ENCODE results near the gene DGKH. TPM values are rescaled to one million over a fixed set of nuclear protein-coding genes. Genes with fewer than 3 reads are reported as not detected.

The DGKH gene
- total RNA-seq, 1 donor from 2014 or later = 16.0 TPM

DNA sequence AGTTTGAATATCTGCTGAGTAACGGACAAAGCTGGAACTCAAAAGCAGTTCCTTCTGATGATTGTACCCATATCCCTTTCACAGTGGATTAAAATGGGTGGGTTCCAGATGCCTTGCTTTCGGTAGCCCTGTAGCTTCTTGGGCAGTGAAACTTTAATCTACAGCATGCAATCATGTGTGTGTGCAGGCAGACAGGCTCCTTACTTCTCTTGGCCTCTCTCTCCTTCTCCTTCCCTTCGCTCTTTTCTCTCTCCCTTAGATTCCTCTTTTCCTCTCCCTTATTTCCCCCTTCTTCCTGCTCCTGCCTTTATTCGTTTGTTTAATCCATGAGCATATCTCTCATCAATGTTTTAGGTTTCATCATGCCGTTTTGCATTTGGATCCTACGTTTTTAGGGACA, 8.1 kb downstream of the DGKH start:
- TF ChIP-seq, protein P1, sequence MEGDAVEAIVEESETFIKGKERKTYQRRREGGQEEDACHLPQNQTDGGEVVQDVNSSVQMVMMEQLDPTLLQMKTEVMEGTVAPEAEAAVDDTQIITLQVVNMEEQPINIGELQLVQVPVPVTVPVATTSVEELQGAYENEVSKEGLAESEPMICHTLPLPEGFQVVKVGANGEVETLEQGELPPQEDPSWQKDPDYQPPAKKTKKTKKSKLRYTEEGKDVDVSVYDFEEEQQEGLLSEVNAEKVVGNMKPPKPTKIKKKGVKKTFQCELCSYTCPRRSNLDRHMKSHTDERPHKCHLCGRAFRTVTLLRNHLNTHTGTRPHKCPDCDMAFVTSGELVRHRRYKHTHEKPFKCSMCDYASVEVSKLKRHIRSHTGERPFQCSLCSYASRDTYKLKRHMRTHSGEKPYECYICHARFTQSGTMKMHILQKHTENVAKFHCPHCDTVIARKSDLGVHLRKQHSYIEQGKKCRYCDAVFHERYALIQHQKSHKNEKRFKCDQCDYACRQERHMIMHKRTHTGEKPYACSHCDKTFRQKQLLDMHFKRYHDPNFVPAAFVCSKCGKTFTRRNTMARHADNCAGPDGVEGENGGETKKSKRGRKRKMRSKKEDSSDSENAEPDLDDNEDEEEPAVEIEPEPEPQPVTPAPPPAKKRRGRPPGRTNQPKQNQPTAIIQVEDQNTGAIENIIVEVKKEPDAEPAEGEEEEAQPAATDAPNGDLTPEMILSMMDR (IDR thresholded peaks at IDR 0.05) = no peak
- intact Hi-C loops (cut with DNase I) = no loop called here
- Histone ChIP-seq H3K4me1 (peaks cover 0 to 9% of the 10 kb centered on the region in 2 donors), H3K36me3 (peaks cover 0 to 3% of the 10 kb centered on the region in 2 donors), H3K27ac (peak overlapping the region in 1 of 2 donors; percentile 6), H3K9me3 (no peaks in the 10 kb centered on the region), H3K4me3 (peak overlapping the region in 1 of 2 donors; percentile 35), H3K27me3 (no peaks in the 10 kb centered on the region)
- no peak for DNase-seq (ENCODE audit: low spot score in 2 of 2)

DNA sequence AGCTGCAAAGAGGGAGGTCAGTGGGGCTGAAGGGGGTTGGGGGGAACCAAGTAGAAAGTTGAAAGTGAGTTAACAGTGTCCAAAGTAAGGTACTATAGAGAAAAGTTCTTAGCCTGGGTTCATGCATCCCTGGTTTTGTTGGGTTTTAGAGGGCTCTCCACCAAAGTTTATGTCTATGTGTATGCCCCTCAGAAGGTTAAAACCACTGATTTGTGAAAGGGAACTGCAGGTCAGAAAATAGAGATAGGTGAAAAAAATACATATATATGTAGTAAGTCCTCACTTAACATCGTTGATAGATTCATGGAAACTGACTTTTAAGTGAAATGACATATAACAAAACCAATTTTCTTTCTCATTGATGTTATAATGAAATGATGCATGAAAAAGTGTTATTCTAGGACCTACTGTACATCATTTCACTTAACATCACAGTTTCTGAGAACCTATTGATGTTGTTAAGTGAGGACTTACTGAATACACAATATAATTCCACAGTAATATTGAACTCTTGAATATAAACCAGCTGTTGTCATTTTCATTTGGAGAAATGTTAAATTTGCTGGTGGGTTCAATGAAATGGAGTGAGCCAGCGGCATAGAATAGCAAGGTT, 9.6 kb downstream of the DGKH start:
- Histone ChIP-seq H3K9me3 (no peaks in the 10 kb centered on the region), H3K27me3 (no peaks in the 10 kb centered on the region), H3K27ac (no peak overlapping the region), H3K4me1 (peaks cover 0 to 9% of the 10 kb centered on the region in 2 donors), H3K4me3 (no peak overlapping the region), H3K36me3 (peaks cover 0 to 3% of the 10 kb centered on the region in 2 donors)
- intact Hi-C loops (cut with DNase I) = no loop called here
- TF ChIP-seq, protein P1 (IDR thresholded peaks at IDR 0.05) = no peak
- no peak for DNase-seq (ENCODE audit: low spot score in 2 of 2)

DNA sequence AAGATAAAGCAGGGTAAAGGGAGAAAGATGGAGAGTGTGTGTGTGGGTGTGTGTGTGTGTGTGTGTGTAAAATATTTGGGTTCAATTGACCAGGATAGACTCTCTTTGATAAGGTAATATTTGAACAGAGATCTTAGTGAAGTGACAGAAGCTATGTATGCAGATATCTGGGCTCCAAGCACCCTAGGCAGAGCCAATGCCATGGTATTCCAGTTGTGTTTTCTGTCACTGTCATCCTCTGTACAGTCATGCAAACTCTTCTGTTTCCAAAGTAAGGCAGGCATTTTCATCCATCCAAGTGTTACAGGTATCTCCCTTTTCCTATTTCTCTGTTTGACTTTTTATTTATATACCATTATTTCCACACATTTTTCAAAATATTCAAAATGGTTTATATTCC, 13.5 kb downstream of the DGKH start:
- Histone ChIP-seq H3K27ac (no peak overlapping the region), H3K9me3 (no peaks in the 10 kb centered on the region), H3K4me3 (no peak overlapping the region), H3K27me3 (no peaks in the 10 kb centered on the region), H3K4me1 (no peaks in the 10 kb centered on the region), H3K36me3 (peaks cover 0 to 9% of the 10 kb centered on the region in 2 donors)
- DNase-seq (ENCODE audit: low spot score in 2 of 2) = no peak
- intact Hi-C loops (cut with DNase I) = no loop called here
- TF ChIP-seq, protein P1 (IDR thresholded peaks at IDR 0.05) = no peak

DNA sequence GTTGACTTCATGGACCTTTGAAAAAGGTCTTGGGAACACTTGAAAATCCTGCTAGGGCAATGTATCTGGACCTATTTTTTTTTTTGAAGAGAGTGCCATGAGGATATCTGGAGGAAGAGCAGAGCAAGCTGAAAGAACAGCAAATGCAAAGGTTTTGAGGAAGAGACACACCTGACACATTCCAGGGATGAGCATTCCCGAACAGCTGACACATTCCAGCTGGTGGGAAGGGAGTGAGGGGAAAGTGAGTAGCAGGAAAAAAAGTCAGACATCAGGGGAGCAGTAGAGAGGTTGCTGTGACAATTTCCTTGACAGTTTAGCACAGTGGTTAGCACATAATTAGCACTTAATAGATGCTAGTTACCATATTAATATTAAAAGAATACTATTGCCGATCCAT, 14.7 kb downstream of the DGKH start:
- H3K9me3 ChIP-seq = no peaks in the 10 kb centered on the region
- intact Hi-C loops (cut with DNase I) = no loop called here
- H3K4me3 ChIP-seq = no peak overlapping the region
- no peak for DNase-seq (ENCODE audit: low spot score in 2 of 2)
- peaks cover 0 to 9% of the 10 kb centered on the region in 2 donors for H3K36me3 ChIP-seq
- no peak overlapping the region for H3K27ac ChIP-seq
- TF ChIP-seq, protein P1 (IDR thresholded peaks at IDR 0.05) = no peak
- H3K27me3 ChIP-seq = no peaks in the 10 kb centered on the region
- no peaks in the 10 kb centered on the region for H3K4me1 ChIP-seq

DNA sequence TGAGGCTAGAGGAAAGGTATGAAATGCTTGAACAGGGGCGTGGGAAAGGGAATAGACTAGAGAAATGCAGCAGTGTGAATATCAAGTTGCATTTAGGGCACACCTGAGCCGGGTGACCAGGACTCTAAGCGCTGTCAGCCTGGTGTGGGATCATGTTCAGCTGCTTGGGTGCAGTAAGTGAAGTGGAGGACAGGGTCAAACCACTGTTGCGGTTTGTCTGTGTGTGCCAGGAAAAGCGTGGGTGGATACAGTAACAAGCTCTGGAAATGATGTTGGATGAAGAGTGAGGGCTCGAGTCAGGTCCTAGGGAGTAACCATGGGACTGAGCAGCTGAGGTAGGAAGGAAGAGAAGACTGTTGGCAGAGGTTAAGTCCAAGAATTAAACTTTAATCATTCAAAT, 15.8 kb downstream of the DGKH start:
- intact Hi-C loops (cut with DNase I) = no loop called here
- H3K36me3 ChIP-seq = peaks cover 0 to 6% of the 10 kb centered on the region in 2 donors
- no peak for DNase-seq (ENCODE audit: low spot score in 2 of 2)
- TF ChIP-seq, protein P1 (IDR thresholded peaks at IDR 0.05) = no peak
- no peak overlapping the region for H3K4me3 ChIP-seq
- no peaks in the 10 kb centered on the region for H3K27me3 ChIP-seq
- H3K9me3 ChIP-seq = no peaks in the 10 kb centered on the region
- no peak overlapping the region for H3K27ac ChIP-seq
- H3K4me1 ChIP-seq = no peaks in the 10 kb centered on the region

DNA sequence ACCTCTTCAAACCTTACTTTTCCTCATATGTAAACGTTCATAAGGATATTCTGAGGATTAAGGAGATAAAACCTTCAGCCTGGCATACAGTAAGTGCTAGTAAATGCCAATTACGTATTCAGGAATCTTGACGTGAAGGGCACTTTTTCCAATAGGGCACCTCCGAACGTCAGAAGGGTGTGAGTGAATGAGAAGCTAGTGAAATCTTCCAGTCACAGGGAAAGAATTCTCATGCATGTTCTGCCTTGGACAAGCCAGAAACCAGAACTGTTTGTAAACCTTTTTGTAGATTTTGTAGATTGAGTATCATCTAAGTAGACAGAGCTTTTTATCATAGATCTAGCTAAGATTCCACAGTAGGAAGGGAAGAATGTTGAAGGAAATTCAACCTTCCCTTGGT, 16.5 kb downstream of the DGKH start:
- Histone ChIP-seq H3K27ac (no peak overlapping the region), H3K4me3 (no peak overlapping the region), H3K9me3 (no peaks in the 10 kb centered on the region), H3K36me3 (peaks cover 0 to 6% of the 10 kb centered on the region in 2 donors), H3K27me3 (no peaks in the 10 kb centered on the region), H3K4me1 (no peaks in the 10 kb centered on the region)
- DNase-seq (ENCODE audit: low spot score in 2 of 2) = no peak
- TF ChIP-seq, protein P1 (IDR thresholded peaks at IDR 0.05) = no peak
- intact Hi-C loops (cut with DNase I) = no loop called here

Data from ascending aorta (tissue), 2 donors.